Kidney glomerular epithelial cell (primary cell): ENCODE results near the gene PLEKHJ1.
A peak's percentile ranks its signal among the peaks of the same experiment; 100 is the strongest.

ENCODE experiments used
- DNase-seq: peaks from one replicate; lab custom pipeline; 2025; lab: John Stamatoyannopoulos, UW

The PLEKHJ1 gene

DNA sequence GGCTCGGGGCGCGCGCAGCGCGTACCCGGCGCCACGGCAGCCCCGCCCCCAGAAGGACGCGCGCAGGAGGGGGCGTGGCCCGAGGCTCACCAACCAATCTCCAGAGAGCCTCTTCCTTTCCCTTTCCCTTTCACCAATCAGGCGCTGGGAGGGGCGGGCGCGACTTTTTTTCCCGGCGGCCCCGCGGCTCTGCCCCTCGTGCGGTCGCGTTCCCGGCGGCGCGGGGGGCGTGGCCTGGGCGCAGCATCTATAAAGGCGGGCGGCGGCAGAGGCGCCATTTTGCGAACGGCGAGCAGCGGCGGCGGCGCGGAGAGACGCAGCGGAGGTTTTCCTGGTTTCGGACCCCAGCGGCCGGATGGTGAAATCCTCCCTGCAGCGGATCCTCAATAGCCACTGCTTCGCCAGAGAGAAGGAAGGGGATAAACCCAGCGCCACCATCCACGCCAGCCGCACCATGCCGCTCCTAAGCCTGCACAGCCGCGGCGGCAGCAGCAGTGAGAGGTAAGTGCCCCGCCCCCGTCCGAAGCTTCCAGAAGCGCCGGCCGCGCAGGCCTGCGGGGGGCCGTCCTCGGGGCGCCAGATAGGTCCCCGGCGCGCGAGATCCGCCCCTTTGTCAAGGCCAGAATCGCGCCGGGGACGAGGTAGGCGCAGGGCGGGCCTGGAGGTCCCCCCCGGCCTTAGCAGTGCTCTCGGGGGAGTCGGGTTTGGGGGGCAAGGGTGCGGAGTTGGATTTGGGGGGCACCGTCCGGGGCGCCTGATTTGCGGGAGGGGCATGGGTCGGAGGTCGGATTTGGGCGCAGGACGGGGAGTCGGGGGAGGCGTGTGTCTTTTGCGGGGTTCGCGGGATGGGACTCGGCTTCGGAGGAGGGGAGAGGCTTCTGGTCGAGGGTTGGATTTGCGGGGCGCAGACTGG, 33.4 kb upstream of the PLEKHJ1 start:
- DNase-seq, result peak; percentile 84

DNA sequence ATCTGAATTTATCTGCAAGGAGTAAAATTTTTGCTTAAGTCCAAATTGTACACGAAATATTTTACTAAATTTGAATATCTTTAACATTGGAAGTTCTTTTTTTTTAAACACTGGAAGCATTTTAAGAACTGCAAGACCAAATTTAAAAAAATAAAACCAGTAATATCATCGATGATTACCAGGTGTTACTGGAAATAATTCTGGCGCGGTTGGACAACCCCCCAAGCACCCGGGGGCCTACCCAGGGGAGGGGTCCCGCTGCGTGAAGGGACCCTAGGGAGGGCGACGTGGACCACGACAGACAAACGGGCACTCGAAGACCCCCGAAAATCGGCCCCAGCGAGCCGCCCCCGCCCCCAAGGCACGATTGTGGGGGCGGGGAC, 32.7 kb upstream of the PLEKHJ1 start:
- DNase-seq, result no peak

DNA sequence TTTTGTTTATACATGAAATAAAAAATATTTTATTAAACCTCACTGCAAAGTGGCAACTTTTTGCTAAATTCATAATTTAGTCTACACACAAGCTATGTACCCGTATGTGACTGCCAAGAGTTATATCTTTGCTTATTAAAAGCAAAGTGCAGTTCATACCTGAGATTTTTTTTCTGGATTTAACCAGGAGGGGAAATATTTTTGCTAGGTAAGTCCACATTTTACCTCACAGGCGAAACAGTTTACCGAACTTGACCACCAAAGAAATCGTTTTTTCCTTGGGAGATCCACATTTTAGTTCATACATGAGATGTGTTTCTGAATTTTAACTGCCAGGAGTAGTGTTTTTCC, 32.3 kb upstream of the PLEKHJ1 start:
- no peak for DNase-seq

DNA sequence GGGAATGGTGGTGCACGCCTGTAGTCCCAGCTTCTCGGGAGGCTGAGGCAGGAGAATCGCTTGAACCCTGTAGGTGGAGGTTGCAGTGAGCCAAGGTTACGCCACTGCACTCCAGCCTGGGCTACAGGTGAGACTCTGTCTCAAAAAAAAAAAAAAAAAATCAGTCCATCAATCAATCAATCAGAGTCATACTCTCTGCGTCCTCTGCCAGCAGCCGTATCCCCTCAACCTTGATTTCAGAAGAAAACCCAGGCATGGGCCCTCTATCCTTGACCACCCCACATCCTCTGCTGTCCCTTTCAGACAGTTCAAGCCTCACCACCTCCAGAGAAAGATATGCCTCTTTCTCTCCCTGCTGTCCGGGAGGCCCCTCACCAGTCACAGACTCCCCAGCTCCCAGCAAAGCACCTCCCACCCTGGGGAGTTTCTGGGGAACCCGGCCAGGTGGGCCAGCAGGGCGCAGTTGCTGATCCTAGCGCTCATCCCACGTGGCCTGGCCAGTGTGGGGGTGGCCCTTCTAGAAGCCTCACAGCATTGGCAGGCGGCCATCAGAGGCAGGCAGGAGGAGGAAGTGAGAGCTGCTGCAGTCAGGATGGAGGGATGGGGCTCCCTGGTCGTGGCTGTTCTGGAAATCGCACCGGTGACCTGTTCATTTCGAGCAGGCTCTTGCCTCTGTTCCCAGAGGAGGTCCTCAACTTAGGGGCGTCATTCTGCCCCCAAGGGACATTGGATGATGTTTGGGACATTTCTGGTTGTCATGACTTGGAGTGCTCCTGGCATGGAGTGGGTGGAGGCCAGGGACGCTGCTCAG, 30.3 kb upstream of the PLEKHJ1 start:
- peak; percentile 47 for DNase-seq

DNA sequence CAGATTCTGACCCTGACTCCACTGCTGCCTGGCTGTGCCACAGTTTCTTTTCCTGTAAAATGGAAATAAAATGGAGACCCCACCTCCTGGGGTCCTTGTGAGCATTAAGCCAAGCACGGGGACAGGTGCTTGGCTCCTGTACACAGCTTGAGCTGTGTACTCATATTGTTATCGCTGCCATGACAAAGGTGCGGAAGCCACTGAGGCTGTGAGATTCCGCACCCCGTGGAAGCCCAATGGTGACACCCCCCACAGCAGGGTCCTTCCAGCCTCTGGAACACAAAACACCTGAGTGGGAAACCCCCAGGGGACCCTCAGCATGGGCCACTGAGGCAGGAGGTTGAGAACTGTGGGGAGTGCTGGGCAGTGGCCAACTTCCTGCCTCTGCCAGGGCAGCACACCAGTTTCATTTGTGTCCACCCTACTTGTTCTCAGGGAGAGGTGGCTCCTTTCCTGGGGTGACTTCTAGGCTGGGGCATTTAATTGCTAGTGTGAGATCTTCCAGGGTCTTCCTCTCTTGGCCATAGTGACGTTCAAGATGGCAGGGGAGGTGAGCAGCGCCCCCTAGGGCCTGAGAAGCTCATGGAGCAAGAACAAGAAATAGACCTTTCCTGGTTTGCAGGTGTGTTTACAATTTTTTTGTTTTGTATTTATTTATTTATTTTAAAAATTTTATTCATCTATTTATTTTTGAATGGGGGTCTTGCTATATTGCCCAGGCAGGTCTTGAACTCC, 25.5 kb upstream of the PLEKHJ1 start:
- no peak for DNase-seq

DNA sequence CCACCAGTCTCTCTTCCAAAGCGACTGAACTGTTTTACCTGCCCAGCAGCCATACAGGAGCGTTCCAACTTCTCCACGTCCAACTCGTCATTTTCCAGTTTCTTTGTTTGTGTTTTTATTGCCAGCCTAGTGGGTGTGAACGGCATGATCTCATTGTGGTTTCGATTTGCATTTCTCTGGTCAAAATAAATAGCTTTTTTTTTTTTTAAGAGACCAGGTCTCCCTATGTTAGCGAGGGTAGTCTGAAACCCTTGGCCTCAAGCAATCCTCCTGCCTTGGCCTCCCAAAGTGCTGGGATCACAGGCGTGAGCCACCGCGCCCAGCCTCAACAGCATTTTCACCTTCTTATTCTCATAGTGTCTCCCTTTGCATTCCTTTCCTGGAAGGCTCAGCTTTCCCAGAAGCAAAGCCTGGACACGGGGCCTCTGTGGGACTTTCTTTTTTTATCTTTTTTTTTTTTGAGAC, 24.2 kb upstream of the PLEKHJ1 start:
- peak; percentile 31 for DNase-seq

DNA sequence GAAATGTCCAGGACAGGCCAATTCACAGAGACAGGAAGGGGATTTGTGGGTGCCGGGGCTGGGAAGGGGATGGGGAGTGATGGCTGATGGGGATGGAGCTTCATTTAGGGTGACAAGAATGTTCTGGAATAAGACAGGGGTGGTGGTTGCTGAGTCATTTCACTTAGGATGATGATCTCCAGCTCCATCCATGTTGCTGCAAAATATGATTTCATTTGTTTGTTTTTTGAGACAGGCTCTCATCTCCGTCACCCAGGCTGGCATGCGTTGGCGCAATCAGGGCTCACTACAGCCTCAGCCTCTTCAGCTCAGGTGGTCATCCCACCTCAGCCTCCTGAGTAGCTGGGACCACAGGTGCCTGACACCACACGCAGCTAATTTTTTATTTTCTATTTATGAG, 23.2 kb upstream of the PLEKHJ1 start:
- DNase-seq, result no peak

DNA sequence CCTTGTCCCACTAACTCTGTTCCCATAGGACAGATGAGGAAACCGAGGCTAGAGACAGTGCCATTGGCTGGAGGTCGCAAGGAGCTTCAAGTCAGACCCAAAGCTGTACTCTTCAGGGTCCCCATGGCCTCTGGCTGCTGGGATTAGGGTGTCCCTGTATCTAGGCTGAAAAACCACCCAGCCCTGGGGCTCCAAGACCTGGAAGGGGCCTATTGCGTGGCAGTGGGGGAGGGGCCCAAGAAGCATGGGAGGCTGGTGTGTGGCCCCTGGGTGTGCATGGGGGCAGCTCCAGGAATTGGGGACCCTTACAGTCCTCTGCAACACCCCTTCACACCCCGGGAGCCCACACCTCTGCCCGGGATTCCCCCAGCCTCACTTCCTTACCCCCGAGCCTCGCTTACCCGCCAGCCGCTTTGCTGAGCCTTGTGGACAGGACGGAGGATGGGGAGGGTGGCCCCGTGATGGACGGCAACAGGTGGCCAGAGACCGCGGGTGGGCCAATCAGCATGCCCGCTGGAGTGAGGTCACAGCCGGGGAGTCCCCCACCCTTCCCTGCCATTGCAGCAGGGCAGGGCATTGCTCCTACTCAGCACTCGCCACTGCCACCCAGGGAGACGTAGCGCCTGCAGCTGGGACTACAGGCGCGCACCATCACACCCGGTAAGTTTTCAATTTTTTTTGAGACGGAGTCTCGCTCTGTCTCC, 20.0 kb upstream of the PLEKHJ1 start, which contains the start of gene JSRP1:
Gene JSRP1 (minus strand): TSS at position 436 of the 704 bp plus-strand sequence. CDS start 1,103 bp downstream, outside the sequence.
- DNase-seq, result no peak

DNA sequence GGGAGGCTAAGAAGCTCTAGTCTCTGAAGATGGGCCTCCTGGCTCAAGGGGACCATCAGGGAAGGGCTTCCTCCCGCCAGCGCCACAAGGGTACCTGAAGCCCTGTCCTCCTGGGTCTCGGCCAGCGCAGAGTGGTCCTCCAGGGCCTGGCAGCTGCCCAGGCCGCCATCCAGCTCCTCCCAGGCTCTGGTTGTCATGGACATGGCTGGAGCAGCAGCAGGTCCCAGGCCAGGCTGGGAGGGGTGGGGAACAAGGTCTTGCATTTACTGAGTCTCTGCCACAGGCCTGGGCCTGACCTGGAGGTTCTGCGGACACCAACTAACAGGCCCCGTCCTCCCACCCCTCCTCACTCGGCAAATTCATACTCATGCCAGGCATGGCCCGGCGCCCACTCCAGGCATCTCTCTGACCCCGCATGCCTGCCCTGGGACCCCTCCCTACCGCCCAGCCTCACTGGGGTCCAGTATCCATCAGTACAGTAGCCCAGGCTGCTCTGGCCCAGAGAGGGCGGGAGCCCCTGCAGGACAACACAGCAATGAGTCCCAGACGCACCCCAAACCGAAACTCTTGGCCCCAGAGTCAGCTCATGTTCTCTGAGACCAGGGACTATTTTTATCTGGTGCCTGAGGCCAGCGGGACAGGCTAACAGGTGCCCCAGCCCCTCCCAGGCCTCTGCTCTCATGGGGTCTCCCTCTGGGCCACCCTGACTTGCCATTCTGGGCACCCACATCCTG, 19.1 kb upstream of the PLEKHJ1 start:
- no peak for DNase-seq

DNA sequence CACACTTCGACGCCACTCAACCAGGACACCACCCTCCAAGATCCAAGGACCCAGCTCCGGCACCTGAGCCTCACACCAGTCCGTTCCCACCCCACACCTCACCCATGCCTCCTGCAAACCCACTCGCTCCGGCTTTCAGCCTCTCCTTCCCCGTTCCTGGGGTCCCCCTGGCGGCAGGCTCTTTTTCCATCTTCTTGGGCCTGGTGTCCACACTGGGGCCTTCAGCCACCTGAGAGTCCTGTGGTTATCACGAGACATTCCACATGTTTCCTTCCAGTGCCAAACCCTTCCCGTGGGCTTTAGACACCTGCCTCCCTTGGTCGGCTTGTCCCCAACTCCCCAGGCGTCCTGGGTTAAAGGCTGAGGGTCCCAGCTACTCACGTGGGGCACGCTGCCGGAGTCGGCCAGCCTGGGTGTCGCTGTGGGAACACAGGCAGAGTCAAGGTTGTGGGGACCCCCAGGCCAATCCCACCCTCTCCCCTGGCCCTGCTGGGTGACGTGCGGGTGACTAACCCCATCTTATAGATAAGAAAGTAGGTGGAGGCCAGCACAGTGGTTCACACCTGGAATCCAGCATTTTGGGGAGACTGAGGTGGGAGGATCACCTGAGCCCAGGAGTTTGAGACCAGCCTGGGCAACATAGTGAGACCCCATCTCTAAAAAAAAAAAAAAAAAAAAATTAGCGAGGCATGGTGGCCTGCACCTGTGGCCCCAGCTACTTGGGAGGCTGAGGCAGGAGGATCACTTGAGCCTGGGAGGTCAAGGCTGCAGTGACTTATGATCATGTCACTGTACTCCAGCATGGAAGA, 18.1 kb upstream of the PLEKHJ1 start:
- DNase-seq, result no peak

DNA sequence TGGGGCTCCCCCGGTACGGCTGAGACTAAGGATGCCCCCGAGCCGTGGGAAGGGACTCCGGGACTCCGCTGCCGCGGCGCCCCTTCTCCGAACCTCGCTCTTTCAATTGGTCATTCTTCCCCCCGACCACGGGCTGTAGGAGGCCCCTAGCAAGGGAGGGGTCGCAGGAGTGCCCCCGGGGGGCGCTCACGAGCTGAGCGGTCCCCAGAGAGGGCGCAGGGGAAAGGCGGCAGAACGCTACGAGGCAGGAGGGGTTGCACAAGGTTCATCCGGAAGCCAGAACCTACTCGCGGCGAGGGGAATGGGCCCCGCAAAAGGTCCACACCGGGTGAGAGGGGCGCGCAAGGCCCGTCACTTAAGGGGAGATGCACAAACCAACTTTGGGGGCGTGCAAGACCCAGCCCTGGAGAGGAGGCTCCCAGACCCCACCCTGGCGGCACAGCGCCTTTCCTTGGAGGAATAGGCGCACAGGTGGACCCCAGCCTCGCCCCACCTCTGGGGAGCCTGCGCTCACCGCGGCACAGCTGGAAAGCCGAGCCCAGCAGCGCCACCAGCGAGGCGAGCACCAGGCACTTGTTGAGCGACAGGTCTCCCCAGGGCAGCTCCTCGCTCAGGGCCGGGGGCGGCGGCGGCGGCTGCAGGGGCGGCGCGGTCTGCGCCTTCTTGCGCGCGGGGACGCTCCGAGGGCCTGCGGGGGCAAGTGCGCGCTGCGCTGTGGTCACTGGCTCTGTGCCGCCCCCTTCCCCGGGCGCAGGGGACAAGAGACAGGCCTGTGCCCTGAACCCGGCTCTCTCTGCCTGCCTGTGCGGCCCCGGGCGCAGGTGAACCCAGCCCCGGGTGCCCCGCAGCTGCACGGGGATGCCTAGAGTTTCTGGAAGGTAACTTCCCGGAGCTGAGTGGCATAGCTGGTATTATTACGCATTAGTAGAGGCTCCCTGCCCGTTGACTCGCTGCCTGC, 17.3 kb upstream of the PLEKHJ1 start:
- DNase-seq, result no peak

DNA sequence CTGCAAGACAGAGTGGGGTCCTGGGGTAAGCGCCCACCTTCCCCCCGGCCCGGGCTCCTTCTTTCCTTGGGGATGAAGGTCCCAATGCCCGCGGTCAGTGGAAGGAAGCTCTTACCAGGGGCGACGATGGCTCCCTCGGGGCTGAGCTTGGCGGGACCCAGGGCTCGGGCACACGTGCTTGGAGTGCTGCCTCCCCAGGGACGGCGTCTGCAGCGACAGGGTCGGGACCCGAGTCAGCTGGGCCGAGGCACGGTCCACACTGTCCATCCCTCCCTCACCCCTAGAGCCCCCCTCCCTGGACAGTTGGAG, 16.6 kb upstream of the PLEKHJ1 start:
- DNase-seq, result no peak

DNA sequence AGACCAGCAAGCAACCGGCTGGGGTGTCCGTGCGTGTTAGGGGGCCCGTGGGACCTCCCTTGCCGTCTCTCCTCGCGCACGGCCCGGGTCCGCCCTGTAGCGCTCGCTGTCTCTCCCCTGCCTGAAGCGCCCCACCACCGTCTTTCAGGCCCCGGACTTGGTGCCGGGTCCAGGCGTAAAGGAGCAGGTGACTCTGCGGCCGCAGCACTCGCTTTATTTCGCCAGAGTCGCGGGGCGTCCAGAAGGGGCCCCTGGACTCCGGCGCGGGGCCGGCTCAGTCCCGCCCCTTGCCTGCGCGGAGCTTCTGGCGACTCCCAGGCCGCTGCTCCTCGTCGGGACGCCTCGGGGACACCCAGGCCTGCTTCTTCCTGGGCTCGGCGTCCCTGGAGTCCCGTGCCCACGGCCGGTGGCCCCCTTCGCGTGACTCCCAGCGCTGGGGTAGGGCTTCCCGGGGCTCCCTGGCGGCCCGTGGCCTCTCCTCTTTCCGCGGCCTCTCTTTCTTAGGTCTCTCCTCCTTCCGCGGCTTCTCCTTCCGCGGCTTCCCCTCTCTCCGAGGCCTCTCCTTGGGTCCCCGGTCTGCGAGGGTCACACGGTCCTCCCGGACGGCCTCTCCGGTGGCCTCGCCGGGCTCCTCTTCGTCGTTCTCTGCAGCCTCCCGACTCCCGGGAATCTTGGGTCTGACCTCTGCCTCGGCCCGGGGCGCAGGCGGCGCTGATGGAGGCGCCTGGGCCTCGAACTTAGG, 16.1 kb upstream of the PLEKHJ1 start:
- no peak for DNase-seq

DNA sequence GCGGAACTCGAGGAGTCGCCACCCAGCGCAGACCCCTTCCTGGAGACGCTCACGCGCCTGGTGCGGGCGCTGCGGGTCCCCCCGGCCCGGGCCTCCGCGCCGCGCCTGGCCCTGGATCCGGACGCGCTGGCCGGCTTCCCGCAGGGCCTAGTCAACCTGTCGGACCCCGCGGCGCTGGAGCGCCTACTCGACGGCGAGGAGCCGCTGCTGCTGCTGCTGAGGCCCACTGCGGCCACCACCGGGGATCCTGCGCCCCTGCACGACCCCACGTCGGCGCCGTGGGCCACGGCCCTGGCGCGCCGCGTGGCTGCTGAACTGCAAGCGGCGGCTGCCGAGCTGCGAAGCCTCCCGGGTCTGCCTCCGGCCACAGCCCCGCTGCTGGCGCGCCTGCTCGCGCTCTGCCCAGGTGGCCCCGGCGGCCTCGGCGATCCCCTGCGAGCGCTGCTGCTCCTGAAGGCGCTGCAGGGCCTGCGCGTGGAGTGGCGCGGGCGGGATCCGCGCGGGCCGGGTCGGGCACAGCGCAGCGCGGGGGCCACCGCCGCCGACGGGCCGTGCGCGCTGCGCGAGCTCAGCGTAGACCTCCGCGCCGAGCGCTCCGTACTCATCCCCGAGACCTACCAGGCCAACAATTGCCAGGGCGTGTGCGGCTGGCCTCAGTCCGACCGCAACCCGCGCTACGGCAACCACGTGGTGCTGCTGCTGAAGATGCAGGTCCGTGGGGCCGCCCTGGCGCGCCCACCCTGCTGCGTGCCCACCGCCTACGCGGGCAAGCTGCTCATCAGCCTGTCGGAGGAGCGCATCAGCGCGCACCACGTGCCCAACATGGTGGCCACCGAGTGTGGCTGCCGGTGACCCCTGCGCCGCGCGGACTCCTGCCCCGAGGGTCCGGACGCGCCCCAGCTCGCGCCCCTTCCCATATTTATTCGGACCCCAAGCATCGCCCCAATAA, 15.3 kb upstream of the PLEKHJ1 start:
- no peak for DNase-seq

DNA sequence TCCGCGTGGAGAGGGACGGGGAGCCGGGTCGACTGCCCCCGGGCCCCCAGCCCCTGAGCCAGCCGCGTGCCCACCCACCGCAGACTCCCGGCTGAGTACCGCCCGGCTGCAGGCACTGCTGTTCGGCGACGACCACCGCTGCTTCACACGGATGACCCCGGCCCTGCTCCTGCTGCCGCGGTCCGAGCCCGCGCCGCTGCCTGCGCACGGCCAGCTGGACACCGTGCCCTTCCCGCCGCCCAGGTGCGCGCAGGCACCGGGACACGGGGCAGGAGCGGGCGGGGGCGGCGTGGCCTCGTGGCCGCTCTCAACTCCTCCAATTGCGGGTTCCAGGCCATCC, 14.6 kb upstream of the PLEKHJ1 start:
- DNase-seq, result no peak

DNA sequence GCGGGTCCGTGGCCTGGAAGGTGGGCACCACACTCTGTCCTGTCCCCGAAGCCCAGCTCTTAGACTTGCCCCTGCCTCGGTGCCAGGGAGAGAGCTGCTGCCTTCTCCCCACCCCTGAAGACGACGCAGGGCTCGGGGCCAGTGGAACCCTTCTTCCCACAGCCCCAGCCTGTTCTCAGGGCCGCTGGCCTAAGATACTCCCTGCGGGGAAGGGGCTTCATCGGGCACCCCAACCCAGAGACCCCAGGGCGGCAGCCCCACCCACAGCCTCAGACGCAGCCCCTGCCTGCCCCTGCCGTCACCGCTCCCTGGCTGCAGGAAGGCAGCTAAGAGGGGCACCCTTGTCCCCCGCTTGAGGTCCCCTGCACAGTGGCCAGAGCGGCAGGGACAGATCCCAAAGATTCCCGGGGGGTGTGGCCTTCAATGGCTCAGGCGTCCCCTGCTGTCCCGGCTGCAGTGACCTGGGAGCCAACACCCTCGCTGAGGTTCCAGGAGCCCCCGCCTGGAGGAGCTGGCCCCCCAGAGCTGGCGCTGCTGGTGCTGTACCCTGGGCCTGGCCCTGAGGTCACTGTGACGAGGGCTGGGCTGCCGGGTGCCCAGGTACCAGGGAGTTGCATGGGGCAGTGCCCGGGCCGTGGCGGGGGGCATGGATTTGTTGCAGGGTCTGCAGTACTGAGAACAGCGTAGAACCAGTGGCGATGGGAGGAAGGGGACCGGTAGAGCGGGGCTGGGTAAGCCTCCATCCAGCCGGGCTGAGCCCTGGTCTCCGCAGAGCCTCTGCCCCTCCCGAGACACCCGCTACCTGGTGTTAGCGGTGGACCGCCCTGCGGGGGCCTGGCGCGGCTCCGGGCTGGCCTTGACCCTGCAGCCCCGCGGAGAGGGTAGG, 14.0 kb upstream of the PLEKHJ1 start:
- no peak for DNase-seq
